Mucosa of stomach (tissue), 1 donor: ENCODE results near the gene H2BW1.
"Not testable (repeated sequence)": the region's sequence is repeated elsewhere in the genome, so short reads cannot be mapped to it uniquely, and the experiment has no call there.

ENCODE experiments used
- H3K27me3 ChIP-seq: one replicate; pipeline ENCODE4 v1.7.0; 2013; ENCODE audit warnings: mild to moderate bottlenecking, low read length; ENCODE audit not compliant: control insufficient read depth, insufficient read depth
- H3K36me3 ChIP-seq: one replicate; pipeline ENCODE4 v1.7.0; 2013; ENCODE audit warnings: low read length; ENCODE audit not compliant: control insufficient read depth, insufficient read depth
- H3K4me1 ChIP-seq: one replicate; pipeline ENCODE4 v1.7.0; 2013; ENCODE audit warnings: mild to moderate bottlenecking, low read length; ENCODE audit not compliant: control insufficient read depth, insufficient read depth
- H3K4me3 ChIP-seq: one replicate; pipeline ENCODE4 v1.7.0; 2013; ENCODE audit warnings: low read length
- H3K9ac ChIP-seq: one replicate; pipeline ENCODE4 v1.7.0; 2013; ENCODE audit warnings: mild to moderate bottlenecking, low read length, moderate library complexity
- H3K9me3 ChIP-seq: one replicate; pipeline ENCODE4 v1.7.0; 2013; ENCODE audit warnings: mild to moderate bottlenecking, low read length, moderate library complexity; ENCODE audit not compliant: control insufficient read depth
- donor health status: Pancreatic carcinoma.

H2BW1 gene, protein sequence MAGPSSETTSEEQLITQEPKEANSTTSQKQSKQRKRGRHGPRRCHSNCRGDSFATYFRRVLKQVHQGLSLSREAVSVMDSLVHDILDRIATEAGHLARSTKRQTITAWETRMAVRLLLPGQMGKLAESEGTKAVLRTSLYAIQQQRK

GRCh38 chrX:104013606-104014005 is at the start of gene H2BW1:
TSS of gene H2BW1 (minus strand) at chrX:104013708. CDS start at chrX:104013576, 132 bp downstream.
- no peaks in the 10 kb centered on the region for H3K4me1 ChIP-seq

GRCh38 chrX:104062636-104063035 is 49.1 kb upstream of the H2BW1 start:
- H3K4me1 ChIP-seq, H3K27me3 ChIP-seq, H3K9ac ChIP-seq, H3K36me3 ChIP-seq, H3K4me3 ChIP-seq, H3K9me3 ChIP-seq: not testable (repeated sequence)

More at GRCh38 chrX:104013606-104014005, at the start of gene H2BW1:
- Histone ChIP-seq H3K4me3 (no peak within 1 kb of the TSS), H3K36me3 (no peaks in the 10 kb centered on the region), H3K27me3 (no peaks in the 10 kb centered on the region), H3K9ac (no peak within 1 kb of the TSS), H3K9me3 (no peaks in the 10 kb centered on the region)

DNA sequence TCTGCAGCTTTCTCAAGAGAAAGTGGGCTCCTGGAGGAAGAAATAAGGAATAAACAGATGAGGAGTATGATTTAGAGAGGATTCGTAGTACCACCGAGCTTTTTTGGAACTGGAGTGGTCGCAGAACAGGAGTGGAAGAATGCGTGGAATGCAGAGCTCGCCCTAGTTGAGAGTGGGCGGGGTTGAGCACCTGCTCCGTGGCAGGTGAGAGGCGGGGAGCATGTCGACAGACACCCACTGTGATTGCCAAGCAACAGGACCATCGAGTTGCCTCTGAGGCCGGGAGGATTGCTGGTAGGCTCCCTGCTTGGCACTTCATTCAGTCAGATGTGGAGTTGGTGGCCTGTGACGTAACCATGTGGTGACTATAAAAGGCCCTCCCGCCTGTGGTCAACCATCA is 41.4 kb upstream of the H2BW1 start:
- not testable (repeated sequence) for H3K9ac ChIP-seq, H3K4me1 ChIP-seq, H3K27me3 ChIP-seq, H3K9me3 ChIP-seq, H3K4me3 ChIP-seq, H3K36me3 ChIP-seq

DNA sequence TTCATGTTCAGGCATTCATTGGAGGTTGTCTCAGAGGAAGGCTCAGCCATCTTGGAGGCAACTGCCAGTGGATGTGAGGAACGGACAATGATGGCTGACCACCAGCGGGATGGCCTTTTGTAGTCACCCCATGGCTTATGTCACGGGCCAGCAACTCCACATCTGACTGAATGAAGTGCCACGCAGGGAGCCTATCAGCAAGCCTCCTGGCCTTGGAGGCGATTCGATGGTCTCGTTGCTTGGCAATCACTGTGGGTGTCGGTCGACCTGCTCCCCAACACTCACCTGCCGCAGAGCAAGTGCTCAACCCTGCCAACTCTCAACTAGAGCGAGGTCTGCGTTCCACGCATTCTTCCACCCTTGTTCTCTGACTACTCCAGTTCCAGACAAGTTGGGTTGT is 33.7 kb upstream of the H2BW1 start:
- H3K4me1 ChIP-seq = no peaks in the 10 kb centered on the region
- H3K9me3 ChIP-seq = no peaks in the 10 kb centered on the region
- no peak overlapping the region for H3K9ac ChIP-seq
- no peaks in the 10 kb centered on the region for H3K27me3 ChIP-seq
- no peaks in the 10 kb centered on the region for H3K36me3 ChIP-seq
- H3K4me3 ChIP-seq = no peak overlapping the region

- Histone ChIP-seq H3K27me3 (no peaks in the 10 kb centered on the region), H3K36me3 (no peaks in the 10 kb centered on the region), H3K4me3 (no peak overlapping the region), H3K4me1 (no peaks in the 10 kb centered on the region), H3K9me3 (no peaks in the 10 kb centered on the region), H3K9ac (no peak overlapping the region)
Observed at GRCh38 chrX:104045642-104046041, 32.1 kb upstream of the H2BW1 start.

DNA sequence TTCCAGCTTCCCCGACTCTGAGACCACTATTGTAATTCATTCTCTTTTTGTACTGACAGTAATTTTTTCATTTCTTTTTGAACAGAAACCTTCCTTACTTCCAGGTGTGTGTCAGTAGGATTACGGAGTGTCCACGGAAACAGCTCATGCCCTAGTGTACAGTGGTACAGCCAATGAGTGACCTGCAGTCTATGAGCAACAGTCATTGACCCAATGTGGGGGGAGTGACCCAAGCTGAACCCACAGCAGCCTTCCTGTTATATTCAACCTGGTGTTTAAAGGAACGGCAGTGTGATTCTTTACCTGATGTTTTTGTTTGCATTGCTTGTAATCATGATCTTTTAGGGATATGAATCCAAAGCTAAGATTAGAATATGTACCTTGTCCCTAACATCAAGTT is 27.5 kb upstream of the H2BW1 start:
- no peak overlapping the region for H3K9ac ChIP-seq
- no peaks in the 10 kb centered on the region for H3K27me3 ChIP-seq
- H3K4me1 ChIP-seq = no peaks in the 10 kb centered on the region
- no peaks in the 10 kb centered on the region for H3K36me3 ChIP-seq
- H3K9me3 ChIP-seq = no peaks in the 10 kb centered on the region
- H3K4me3 ChIP-seq = no peak overlapping the region

DNA sequence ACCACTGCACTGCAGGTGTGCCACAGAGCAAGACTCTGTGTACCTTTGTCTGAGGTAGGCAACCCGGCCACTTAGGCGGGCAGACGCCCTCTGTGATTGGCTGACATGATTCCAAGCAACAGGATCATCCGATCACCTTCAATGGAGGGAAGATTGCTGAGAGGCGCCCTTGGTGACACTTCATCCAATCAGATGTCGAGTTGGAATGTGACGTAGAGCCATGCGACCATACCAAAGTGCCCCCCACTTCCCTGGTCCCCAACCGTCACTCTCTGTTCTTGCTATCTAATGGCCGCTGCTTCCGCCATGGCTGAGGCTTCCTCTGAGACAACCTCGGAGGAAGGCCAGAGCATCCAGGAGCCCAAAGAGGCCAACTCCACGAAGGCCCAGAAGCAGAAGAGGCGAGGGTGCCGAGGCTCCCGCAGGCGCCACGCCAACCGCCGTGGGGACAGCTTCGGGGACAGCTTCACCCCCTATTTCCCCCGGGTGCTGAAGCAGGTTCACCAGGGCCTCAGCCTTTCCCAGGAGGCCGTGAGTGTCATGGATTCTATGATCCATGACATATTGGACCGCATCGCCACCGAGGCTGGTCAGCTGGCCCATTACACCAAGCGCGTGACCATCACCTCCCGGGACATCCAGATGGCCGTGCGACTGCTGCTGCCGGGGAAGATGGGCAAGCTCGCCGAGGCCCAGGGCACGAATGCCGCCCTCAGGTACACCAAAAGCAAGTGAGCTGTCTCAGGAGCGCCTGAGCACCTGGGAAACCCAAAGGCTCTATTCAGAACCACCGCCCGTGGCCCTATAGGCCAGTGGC is 26.4 kb upstream of the H2BW1 start, which contains the start of gene H2BW2:
TSS of gene H2BW2 (plus strand) at position 268 of the 817 bp plus-strand sequence. CDS start at position 307, 39 bp downstream.
- Histone ChIP-seq H3K36me3 (no peaks in the 10 kb centered on the region), H3K4me1 (no peaks in the 10 kb centered on the region), H3K27me3 (no peaks in the 10 kb centered on the region), H3K4me3 (no peak within 1 kb of the TSS), H3K9ac (no peak within 1 kb of the TSS), H3K9me3 (no peaks in the 10 kb centered on the region)

DNA sequence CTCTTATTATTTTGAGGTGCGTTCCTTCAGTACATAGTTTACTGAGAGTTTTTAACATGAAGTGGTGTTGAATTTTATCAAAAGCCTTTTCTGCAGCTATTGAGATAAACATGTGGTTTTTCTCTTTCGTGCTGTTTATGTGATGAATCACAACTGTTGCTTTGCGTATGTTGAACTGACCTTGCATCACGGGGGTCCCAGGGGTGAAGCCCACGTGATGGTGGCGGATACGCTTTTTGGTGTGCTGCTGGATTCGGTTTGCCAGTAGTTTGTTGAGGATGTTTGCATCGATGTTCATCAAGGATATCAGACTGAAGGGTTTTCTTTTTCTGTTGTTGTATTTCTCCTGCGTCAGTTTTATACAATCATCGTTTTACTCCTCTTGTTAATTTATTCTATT is 4.6 kb upstream of the H2BW1 start:
- H3K36me3 ChIP-seq = no peaks in the 10 kb centered on the region
- H3K9me3 ChIP-seq = no peaks in the 10 kb centered on the region
- H3K27me3 ChIP-seq = no peaks in the 10 kb centered on the region
- no peaks in the 10 kb centered on the region for H3K4me1 ChIP-seq
- no peak overlapping the region for H3K9ac ChIP-seq
- no peak overlapping the region for H3K4me3 ChIP-seq

GRCh38 chrX:104015576-104015975 is 2.1 kb upstream of the H2BW1 start:
- not testable (repeated sequence) for H3K9ac ChIP-seq, H3K36me3 ChIP-seq, H3K27me3 ChIP-seq, H3K4me3 ChIP-seq, H3K9me3 ChIP-seq, H3K4me1 ChIP-seq

GRCh38 chrX:104013158-104013557 is 350 bp downstream of the H2BW1 start:
- H3K9me3 ChIP-seq = no peaks in the 10 kb centered on the region
- no peaks in the 10 kb centered on the region for H3K27me3 ChIP-seq
- H3K36me3 ChIP-seq = no peaks in the 10 kb centered on the region
- H3K9ac ChIP-seq = no peak overlapping the region
- H3K4me1 ChIP-seq = no peaks in the 10 kb centered on the region
- H3K4me3 ChIP-seq = no peak overlapping the region

- Histone ChIP-seq H3K4me3 (no peak overlapping the region), H3K4me1 (no peaks in the 10 kb centered on the region), H3K27me3 (no peaks in the 10 kb centered on the region), H3K9ac (no peak overlapping the region), H3K9me3 (no peaks in the 10 kb centered on the region), H3K36me3 (no peaks in the 10 kb centered on the region)
Observed at GRCh38 chrX:104008831-104009230, 4.7 kb downstream of the H2BW1 start.

- Histone ChIP-seq H3K36me3 (no peaks in the 10 kb centered on the region), H3K9ac (no peak overlapping the region), H3K27me3 (no peaks in the 10 kb centered on the region), H3K4me3 (no peak overlapping the region), H3K4me1 (no peaks in the 10 kb centered on the region), H3K9me3 (no peaks in the 10 kb centered on the region)
Observed at GRCh38 chrX:103999234-103999633, 14.3 kb downstream of the H2BW1 start.
